NCI-H2107 (cell line): ENCODE results near the gene PDZK1IP1.
A peak's percentile ranks its signal among the peaks of the same experiment; 100 is the strongest.
"Not testable (repeated sequence)": the region's sequence is repeated elsewhere in the genome, so short reads cannot be mapped to it uniquely, and the experiment has no call there.

ENCODE experiments used
- DNase-seq: peaks from one replicate; lab custom pipeline; 2025; lab: John Stamatoyannopoulos, UW

The PDZK1IP1 gene

GRCh38 chr1:47181095-47181954 lies 8.5 kb downstream of the PDZK1IP1 start:
- no peak for DNase-seq

DNA sequence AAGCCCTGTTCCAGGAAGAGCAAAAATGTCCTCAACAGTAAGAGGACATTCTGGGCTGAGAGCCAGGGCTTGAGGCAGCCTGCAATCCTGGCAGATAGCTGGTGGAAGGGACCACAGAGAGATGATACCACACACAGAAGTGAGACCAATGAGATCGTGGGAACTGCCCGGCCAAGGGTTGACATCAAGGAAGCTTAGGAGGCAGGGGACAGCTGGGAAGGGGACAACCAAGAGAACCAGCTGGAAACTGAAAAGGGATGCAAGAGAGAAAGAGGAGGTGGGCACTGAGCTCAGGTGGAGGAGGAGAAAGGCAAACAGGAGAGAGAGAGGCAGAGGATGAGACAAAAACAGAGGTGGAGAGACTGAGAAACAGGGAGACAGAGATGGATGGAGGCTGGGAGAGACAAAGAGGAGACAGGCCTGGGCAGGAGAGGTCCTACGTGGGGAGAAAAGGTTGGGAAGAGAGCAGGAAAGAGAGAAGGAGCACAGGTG lies 9.2 kb downstream of the PDZK1IP1 start:
- DNase-seq, result no peak

DNA sequence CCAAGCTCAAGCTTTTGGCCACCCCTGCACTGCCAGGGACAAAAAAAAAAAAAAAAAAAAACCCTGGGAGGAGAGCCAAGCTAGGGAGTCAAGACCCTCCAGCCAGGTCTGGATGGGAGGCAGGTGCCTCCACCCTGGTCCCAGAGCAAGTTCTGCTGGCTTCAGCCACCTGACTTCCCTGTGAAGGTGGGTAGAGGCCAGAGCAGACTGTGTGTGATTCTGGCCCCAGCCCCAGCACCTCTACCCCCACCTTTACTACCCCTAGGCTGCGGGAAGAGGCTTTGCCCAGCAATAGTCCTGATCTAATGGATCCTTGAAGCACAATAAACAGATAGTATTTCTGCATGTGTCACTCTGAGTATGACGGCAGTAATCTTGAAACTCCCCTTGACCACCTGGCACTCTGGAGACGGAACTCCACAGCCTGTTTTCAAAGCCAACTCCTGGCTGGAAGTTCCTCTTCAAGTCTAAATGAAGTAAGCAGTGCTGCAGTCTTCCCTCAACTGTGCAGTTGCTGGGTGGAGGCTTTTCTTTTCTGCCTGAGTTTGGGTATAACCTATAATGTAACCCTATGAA lies 9.8 kb downstream of the PDZK1IP1 start:
- DNase-seq, result no peak

DNA sequence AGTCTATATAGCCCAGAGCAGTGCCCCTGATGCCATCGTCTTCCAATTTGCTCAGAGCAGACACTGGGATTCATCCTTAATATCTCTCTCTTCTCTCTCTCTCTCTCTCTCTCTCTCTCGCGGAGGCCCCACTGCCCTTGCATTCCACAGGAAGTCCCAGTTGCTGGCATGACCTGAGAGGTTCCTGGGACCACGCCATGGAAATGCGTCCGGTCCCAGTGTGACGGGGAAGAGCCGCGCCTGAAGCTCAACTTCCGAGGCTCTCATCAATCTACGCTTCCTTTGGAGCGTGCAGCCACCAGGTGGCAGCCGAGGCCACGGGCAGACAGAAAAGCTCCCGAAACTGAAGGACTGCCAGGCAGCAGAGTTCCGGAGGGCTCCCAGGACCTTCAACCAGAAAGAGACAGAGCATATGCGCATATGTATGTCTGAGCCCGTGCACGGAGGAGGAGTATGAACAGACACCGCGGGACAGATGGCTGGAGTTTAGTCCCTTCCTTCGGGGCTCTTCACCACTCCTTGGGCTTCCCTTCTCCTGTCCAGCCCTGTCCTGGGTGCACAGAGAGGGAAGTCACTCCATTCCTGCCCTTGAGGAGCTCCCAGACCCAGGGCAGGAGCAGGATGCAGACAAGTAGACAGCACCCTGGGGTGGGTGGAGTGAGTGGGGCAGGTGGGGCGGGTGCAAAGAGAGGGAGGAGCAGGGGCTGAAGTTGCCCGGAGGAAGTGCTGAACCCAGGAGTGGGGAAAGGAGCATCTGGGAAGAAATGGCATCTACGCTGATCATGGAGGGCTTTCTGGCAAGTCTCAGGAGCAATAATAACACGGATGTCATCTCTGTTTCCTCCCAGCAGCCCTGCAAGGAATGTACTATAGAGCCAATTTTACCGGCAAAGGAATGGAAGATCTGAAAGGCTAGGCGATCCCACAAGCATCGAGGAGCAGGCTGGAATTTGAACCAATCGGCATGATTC lies 10.5 kb downstream of the PDZK1IP1 start:
- DNase-seq, result peak; percentile 73

DNA sequence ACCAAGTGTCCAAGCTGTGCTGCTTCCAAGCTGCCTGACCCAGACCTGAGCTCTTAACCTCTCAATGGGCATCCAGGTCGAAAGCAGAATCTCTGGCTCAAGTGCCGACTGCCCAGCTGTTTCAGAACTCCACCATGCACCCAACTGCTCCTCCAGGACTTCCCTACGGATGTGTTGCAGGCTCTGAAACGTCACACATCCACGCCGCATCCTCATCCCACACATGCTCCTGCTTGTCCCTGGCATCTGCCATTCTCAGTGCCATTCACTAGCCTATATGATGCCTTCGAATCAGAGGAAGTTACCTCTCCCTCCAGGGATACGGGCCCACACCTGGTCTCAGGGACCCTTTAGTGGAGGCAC lies 11.2 kb downstream of the PDZK1IP1 start:
- DNase-seq, result no peak

DNA sequence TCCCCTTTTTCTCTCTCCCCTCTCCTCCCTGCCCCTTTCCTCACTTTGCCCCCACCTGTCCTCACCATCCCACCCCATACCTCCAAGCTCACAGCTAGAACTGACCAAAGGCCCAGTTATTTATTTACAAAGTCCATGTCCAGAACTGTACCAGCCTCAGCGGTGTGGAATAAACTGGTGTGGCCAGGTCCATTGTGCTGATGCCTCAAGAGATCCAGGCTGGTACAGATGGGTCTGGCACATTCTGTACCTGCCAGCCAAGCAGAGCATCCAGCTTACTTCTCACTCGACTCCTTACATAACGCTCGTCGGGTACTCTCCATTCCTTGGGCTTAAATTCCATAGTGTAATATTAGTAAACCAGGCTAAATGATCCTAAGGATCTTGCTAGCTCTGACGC lies 11.8 kb downstream of the PDZK1IP1 start:
- DNase-seq, result no peak

- no peak for DNase-seq
Measured at GRCh38 chr1:47175227-47175934, 14.5 kb downstream of the PDZK1IP1 start.

- no peak for DNase-seq
Measured at GRCh38 chr1:47174656-47175020, 15.2 kb downstream of the PDZK1IP1 start.

DNA sequence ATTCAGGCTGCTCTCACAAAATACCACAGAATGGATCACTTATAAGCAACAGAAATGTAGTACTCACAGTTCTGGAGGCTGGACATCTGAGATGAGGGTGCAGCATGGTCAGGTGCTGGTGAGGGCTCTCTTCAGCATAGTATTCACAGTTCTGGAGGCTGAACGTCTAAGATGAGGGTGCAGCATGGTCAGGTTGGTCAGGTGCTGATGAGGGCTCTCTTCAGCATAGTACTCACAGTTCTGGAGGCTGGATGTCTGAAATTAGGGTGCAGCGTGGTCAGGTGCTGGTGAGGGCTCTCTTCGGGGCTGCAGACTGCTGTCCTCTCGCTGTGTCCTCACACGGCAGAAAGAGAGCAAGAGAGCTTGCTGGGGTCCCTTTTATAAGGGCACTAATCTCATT lies 17.1 kb downstream of the PDZK1IP1 start:
- DNase-seq, result no peak

DNA sequence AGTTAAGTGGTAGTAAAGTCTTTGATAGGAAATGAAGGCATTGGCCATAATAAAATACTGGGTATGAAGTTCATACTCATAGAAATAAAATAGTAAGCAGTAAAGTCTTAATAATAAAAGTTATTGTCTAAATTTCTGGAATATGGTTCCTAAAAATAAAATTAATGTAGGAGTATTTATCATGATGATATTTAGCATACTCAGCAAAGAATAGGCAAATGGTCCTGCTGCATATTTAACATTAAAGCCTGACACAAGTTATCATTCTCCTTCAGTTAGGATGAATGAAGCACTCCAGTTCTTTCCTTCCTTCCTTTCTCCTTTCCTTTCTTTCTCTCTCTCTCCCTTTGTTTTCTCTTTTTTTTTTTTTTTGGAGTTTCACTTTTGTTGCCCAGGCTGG lies 25.3 kb downstream of the PDZK1IP1 start:
- DNase-seq, result no peak

GRCh38 chr1:47161298-47162040 lies 28.4 kb downstream of the PDZK1IP1 start:
- no peak for DNase-seq

- DNase-seq, result no peak
Measured at GRCh38 chr1:47160716-47161115, 29.1 kb downstream of the PDZK1IP1 start.

DNA sequence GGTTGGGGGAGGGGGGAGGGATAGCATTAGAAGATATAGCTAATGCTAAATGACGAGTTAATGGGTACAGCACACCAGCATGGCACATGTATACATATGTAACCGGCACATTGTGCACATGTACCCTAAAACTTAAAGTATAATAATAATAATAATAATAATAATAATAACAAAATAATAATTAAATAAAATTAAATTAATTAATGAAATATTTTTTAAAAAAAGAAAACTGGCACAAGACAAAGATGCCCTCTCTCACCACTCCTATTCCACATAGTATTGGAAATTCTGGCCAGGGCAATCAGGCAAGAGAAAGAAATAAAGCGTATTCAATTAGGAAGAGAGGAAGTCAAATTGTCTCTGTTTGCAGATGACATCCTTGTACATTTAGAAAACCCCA lies 31.9 kb downstream of the PDZK1IP1 start:
- not testable (repeated sequence) for DNase-seq

DNA sequence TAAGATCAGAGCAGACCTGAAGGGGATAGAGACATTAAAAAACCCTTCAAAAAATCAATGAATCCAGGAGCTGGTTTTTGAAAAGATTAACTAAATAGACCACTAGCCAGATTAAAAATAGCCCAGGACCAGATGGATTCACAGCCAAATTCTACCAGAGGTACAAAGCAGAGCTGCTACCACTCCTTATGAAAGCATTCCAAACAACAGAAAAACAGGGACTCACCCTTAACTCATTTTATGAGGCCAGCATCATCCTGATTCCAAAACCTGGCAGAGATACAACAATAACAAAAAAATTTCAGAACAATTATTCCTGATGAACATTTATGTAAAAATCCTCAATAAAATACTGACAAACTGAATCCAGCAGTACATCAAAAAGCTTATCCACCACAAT lies 33.4 kb downstream of the PDZK1IP1 start:
- DNase-seq, result not testable (repeated sequence)

GRCh38 chr1:47149162-47149561 lies 40.7 kb downstream of the PDZK1IP1 start:
- DNase-seq, result not testable (repeated sequence)

- DNase-seq, result no peak
Measured at GRCh38 chr1:47147047-47147785, 42.6 kb downstream of the PDZK1IP1 start.

DNA sequence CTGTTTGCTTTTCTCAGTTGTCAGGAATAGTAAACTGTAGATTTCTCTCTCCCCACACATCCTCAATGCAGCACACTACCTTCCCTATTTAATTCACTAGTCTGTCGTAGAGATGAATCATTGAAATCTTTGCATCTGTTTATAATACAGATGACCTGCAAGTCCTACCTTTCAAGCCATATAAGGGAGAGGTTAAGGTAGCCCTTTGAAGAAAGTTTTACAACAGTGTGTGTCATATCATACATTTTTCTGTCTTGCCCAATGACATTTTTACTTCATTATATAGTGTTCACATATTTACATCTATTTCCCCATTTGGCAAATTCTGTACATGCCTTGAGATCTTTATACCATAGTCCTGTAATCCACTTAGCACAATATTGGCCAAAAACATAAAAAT lies 43.3 kb downstream of the PDZK1IP1 start:
- DNase-seq, result not testable (repeated sequence)

DNA sequence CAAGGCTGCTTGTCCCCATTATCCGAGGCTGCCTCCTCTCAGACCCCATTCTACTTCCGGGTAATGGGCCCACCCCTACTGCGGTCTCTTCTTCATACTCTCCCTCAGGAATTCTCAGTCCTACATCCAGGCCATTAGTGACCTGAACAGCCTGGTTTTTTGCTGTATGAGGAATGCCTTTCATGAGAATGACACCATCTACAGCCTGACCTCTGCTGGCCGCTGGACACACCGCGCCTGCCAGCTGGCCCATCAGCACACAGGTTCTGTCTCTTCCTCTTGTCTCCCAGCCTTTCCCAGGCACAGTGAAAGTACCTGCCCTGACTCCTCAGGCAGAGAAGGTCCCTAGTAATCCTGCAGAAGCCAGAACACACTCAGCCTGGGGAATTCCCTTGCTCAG lies 46.2 kb downstream of the PDZK1IP1 start:
- DNase-seq, result not testable (repeated sequence)

- not testable (repeated sequence) for DNase-seq
Measured at GRCh38 chr1:47140358-47140757, 49.5 kb downstream of the PDZK1IP1 start.

GRCh38 chr1:47137925-47138615 lies 51.8 kb downstream of the PDZK1IP1 start:
- DNase-seq, result no peak
